T-cell (primary cell): ENCODE data around the gene FAM47E. TPM values are rescaled to one million over a fixed set of nuclear protein-coding genes. Genes with fewer than 3 reads are reported as not detected.
"Not testable (repeated sequence)": the region's sequence is repeated elsewhere in the genome, so short reads cannot be mapped to it uniquely, and the experiment has no call there.

Experiments used
- ATAC-seq, 4 experiments: fragments of 200-7000 bp in 3 of 4; fragments of 150-1000 bp in 1 of 4; cut with Tn5 transposase; replicated peaks in 1 of 4; 1 replicate in 3 of 4; 2 replicates in 1 of 4; pipeline ENCODE4 v1.10.0; 2021; ENCODE audit warnings: moderate library complexity in 3 of 4, mild to moderate bottlenecking in 2 of 4, moderate number of reproducible peaks in 1 of 4
- CTCF ChIA-PET, 2 donors: fragments of 300-600 bp; sonication (Branson Sonifier 250); formaldehyde crosslinking; loops; one replicate each; lab custom pipeline; 2022; ENCODE audit warnings: antibody characterized with exemption in 2 of 2; lab: Charles Lee
- POLR2A ChIA-PET, 2 donors: fragments of 300-600 bp; sonication (Branson Sonifier 250); formaldehyde crosslinking; loops; one replicate each; lab custom pipeline; 2022; ENCODE audit warnings: antibody characterized with exemption in 2 of 2; lab: Charles Lee
- DNase-seq, 35 experiments: peaks; one replicate each; pipeline versions ENCODE4 v3.0.0 to v3.0.0-alpha.2; 2013 to 2023
- H3K27ac ChIP-seq: one replicate; pipeline ENCODE4 v1.5.1; 2013; ENCODE audit warnings: low read length
- H3K27me3 ChIP-seq, 2 experiments: replicated peaks in 1 of 2; 1 replicate in 1 of 2; 2 replicates in 1 of 2; pipeline versions ENCODE4 v1.6.1 to v1.7.0; 2013; ENCODE audit warnings: low read length in 1 of 2, mixed read lengths in 1 of 2; ENCODE audit not compliant: control insufficient read depth in 2 of 2, insufficient read depth in 2 of 2; ENCODE audit errors: extremely low read depth in 1 of 2
- H3K36me3 ChIP-seq, 2 donors: 1 replicate in 1 of 2; 2 replicates in 1 of 2; pipeline versions ENCODE4 v1.6.1 to v1.7.0; 2013; ENCODE audit warnings: low read length in 1 of 2; ENCODE audit not compliant: control insufficient read depth in 2 of 2, insufficient read depth in 1 of 2; ENCODE audit errors: extremely low read depth in 1 of 2
- H3K4me1 ChIP-seq, 2 experiments: 1 replicate in 1 of 2; 2 replicates in 1 of 2; pipeline versions ENCODE4 v1.6.1 to v1.7.0; 2013; ENCODE audit warnings: low read length in 2 of 2, mixed read lengths in 1 of 2; ENCODE audit not compliant: insufficient read depth in 2 of 2, control insufficient read depth in 1 of 2; ENCODE audit errors: extremely low read depth in 1 of 2
- H3K4me3 ChIP-seq, 2 donors: 1 replicate in 1 of 2; 2 replicates in 1 of 2; pipeline versions ENCODE4 v1.5.1 to v1.7.0; 2013; ENCODE audit warnings: mild to moderate bottlenecking in 2 of 2, low read length in 1 of 2, moderate library complexity in 1 of 2; ENCODE audit not compliant: control insufficient read depth in 1 of 2; ENCODE audit errors: extremely low read depth in 1 of 2
- H3K9me3 ChIP-seq: 2 replicates; pipeline ENCODE4 v1.7.0; 2013
- H3K27ac Mint-ChIP-seq, 2 donors: one replicate each; pipeline ENCODE4 v1.8.0; 2020 to 2021; ENCODE audit warnings: mild to moderate bottlenecking in 2 of 2, mixed read lengths in 2 of 2
- H3K27me3 Mint-ChIP-seq, 2 donors: one replicate each; pipeline ENCODE4 v1.8.0; 2021 to 2022; ENCODE audit warnings: mixed read lengths in 2 of 2
- H3K36me3 Mint-ChIP-seq: one replicate; pipeline ENCODE4 v1.8.0; 2021; ENCODE audit warnings: mixed read lengths
- H3K4me1 Mint-ChIP-seq, 3 donors: one replicate each; pipeline ENCODE4 v1.8.0; 2020 to 2022; ENCODE audit warnings: mixed read lengths in 3 of 3, mild to moderate bottlenecking in 1 of 3
- H3K4me3 Mint-ChIP-seq, 3 donors: one replicate each; pipeline ENCODE4 v1.8.0; 2020 to 2022; ENCODE audit warnings: mild to moderate bottlenecking in 3 of 3, mixed read lengths in 3 of 3, moderate library complexity in 3 of 3
- H3K9me3 Mint-ChIP-seq, 3 donors: one replicate each; pipeline ENCODE4 v1.8.0; 2020 to 2022; ENCODE audit warnings: mixed read lengths in 3 of 3
- WGBS: methylation state at CpG from one replicate; pipeline ENCODE4 v1.1.5; 2013; ENCODE audit warnings: missing lambda C conversion rate; ENCODE audit not compliant: insufficient coverage; 5-methylcytosine and 5-hydroxymethylcytosine counted together
- total RNA-seq, 35 experiments: library from RNA in 6 of 35; stranded (reverse) in 6 of 35; fragments of 120-200 nt in 1 of 35; gene quantifications; one replicate each; pipeline versions ENCODE4 v1.2.1 to v1.2.4 and lab custom pipeline; 2013 to 2026

FAM47E gene
- total RNA-seq, 5 donors from 2014 or later (not counting 1 experiment from before 2014, with no cell fraction given) = 0.19 TPM; not detected in 4

- no peak for ATAC-seq
- Mint-ChIP-seq H3K36me3 (peaks cover 7% of the 10 kb centered on the region), H3K9me3 (peaks cover 12 to 34% (median 19%) of the 10 kb centered on the region in 3 donors), H3K4me3 (no peak overlapping the region), H3K27ac (no peak overlapping the region), H3K27me3 (peaks cover 6% of the 10 kb centered on the region in 2 donors), H3K4me1 (no peaks in the 10 kb centered on the region)
- no peaks in the 10 kb centered on the region for H3K9me3 ChIP-seq
- H3K4me3 ChIP-seq = no peak overlapping the region
- ChIA-PET POLR2A (no interaction called here), CTCF (no interaction called here)
- H3K27ac ChIP-seq = no peak overlapping the region
- no peaks in the 10 kb centered on the region for H3K36me3 ChIP-seq
- peaks cover 0 to 3% of the 10 kb centered on the region in 2 experiments for H3K27me3 ChIP-seq
- no peaks in the 10 kb centered on the region for H3K4me1 ChIP-seq
- DNase-seq = no peak
Observed at GRCh38 chr4:76238701-76239100, 12.8 kb upstream of the FAM47E start.

- no peak overlapping the region for H3K27ac ChIP-seq
- ChIA-PET CTCF (no interaction called here), POLR2A (no interaction called here)
- DNase-seq (no peak), ATAC-seq (no peak)
- H3K4me3 ChIP-seq = no peak overlapping the region
- H3K4me1 ChIP-seq = no peaks in the 10 kb centered on the region
- no peaks in the 10 kb centered on the region for H3K9me3 ChIP-seq
- H3K27me3 ChIP-seq = no peaks in the 10 kb centered on the region
- Mint-ChIP-seq H3K4me3 (no peak overlapping the region), H3K27me3 (peaks cover 9 to 12% of the 10 kb centered on the region in 2 donors), H3K9me3 (peaks cover 12 to 34% (median 19%) of the 10 kb centered on the region in 3 donors), H3K4me1 (no peaks in the 10 kb centered on the region), H3K36me3 (peaks cover 7% of the 10 kb centered on the region), H3K27ac (no peak overlapping the region)
- no peaks in the 10 kb centered on the region for H3K36me3 ChIP-seq
- no CpG with 5 or more reads among the region's 2 CpGs for WGBS
Observed at GRCh38 chr4:76240236-76240635, 11.3 kb upstream of the FAM47E start.

- POLR2A ChIA-PET, H3K9me3 ChIP-seq, H3K4me3 Mint-ChIP-seq, H3K27ac ChIP-seq, H3K27ac Mint-ChIP-seq, H3K36me3 Mint-ChIP-seq, H3K4me1 Mint-ChIP-seq, H3K4me3 ChIP-seq, H3K4me1 ChIP-seq, ATAC-seq, H3K36me3 ChIP-seq, DNase-seq, CTCF ChIA-PET, H3K27me3 ChIP-seq: not testable (repeated sequence)
- peaks cover 21% of the 10 kb centered on the region in 2 donors for H3K27me3 Mint-ChIP-seq
- no CpG with 5 or more reads among the region's 2 CpGs for WGBS
- H3K9me3 Mint-ChIP-seq = peaks cover 7 to 26% (median 16%) of the 10 kb centered on the region in 3 donors
Observed at GRCh38 chr4:76243877-76244276, 7.6 kb upstream of the FAM47E start.

- ATAC-seq = no peak
- Histone ChIP-seq H3K27me3 (peaks cover 0 to 5% of the 10 kb centered on the region in 2 experiments), H3K4me1 (peaks cover 0 to 2% of the 10 kb centered on the region in 2 experiments), H3K4me3 (no peak overlapping the region), H3K9me3 (no peaks in the 10 kb centered on the region), H3K27ac (no peak overlapping the region), H3K36me3 (no peaks in the 10 kb centered on the region)
- H3K27ac Mint-ChIP-seq = no peak overlapping the region
- POLR2A ChIA-PET = no interaction called here
- no CpG with 5 or more reads among the region's 1 CpG for WGBS
- no peak for DNase-seq
- H3K4me3 Mint-ChIP-seq = no peak overlapping the region
- H3K36me3 Mint-ChIP-seq = no peaks in the 10 kb centered on the region
- H3K4me1 Mint-ChIP-seq = peaks cover 0 to 4% (median 4%) of the 10 kb centered on the region in 3 donors
- H3K9me3 Mint-ChIP-seq = peaks cover 0 to 8% (median under 1%) of the 10 kb centered on the region in 3 donors
- CTCF ChIA-PET = no interaction called here
- peaks cover 31 to 38% of the 10 kb centered on the region in 2 donors for H3K27me3 Mint-ChIP-seq
Observed at GRCh38 chr4:76246025-76246424, 5.5 kb upstream of the FAM47E start.

- no peaks in the 10 kb centered on the region for H3K9me3 ChIP-seq
- no peak overlapping the region for H3K27ac ChIP-seq
- POLR2A ChIA-PET = no interaction called here
- no peak overlapping the region for H3K27ac Mint-ChIP-seq
- peaks cover 0 to 4% (median 0%) of the 10 kb centered on the region in 3 donors for H3K9me3 Mint-ChIP-seq
- no peak overlapping the region for H3K4me3 Mint-ChIP-seq
- H3K27me3 Mint-ChIP-seq = peaks cover 36 to 42% of the 10 kb centered on the region in 2 donors
- ATAC-seq = no peak
- peaks cover 5 to 9% (median 7%) of the 10 kb centered on the region in 3 donors for H3K4me1 Mint-ChIP-seq
- H3K36me3 Mint-ChIP-seq = no peaks in the 10 kb centered on the region
- no peaks in the 10 kb centered on the region for H3K36me3 ChIP-seq
- no peak for DNase-seq
- CTCF ChIA-PET = no interaction called here
- H3K4me1 ChIP-seq = peaks cover 0 to 9% of the 10 kb centered on the region in 2 experiments
- peaks cover 0 to 11% of the 10 kb centered on the region in 2 experiments for H3K27me3 ChIP-seq
- H3K4me3 ChIP-seq = no peak overlapping the region
Observed at GRCh38 chr4:76246852-76247251, 4.7 kb upstream of the FAM47E start.

GRCh38 chr4:76250962-76251361, 559 bp upstream of the FAM47E start:
- POLR2A ChIA-PET = interaction anchor here in 1 of 2 donors (0.6 kb wide), 1 partner anchor 110 kb away, joined by 3 read pairs; no protein-coding TSS in a partner anchor
- H3K27me3 Mint-ChIP-seq = peaks cover 54 to 62% of the 10 kb centered on the region in 2 donors
- CTCF ChIA-PET = interaction anchor here (0.6 to 0.7 kb wide), 2 partner anchors 36 to 587 kb away, joined by 3 to 9 read pairs; no protein-coding TSS in a partner anchor
- H3K4me1 Mint-ChIP-seq = peaks cover 5 to 9% (median 7%) of the 10 kb centered on the region in 3 donors
- WGBS = 32% methylated on average over 6 of the region's 6 CpGs
- peaks cover 0 to 12% of the 10 kb centered on the region in 2 experiments for H3K4me1 ChIP-seq
- H3K27me3 ChIP-seq = peaks cover 0 to 18% of the 10 kb centered on the region in 2 experiments
- ATAC-seq = no peak
- no peaks in the 10 kb centered on the region for H3K9me3 ChIP-seq
- peak in 1 of 35 experiments; percentile 6 for DNase-seq
- H3K4me3 ChIP-seq = peak overlapping the region in 1 of 2 donors; percentile 66
- H3K4me3 Mint-ChIP-seq = peak overlapping the region; percentile 75 to 78 (median 76)
- H3K27ac Mint-ChIP-seq = no peak overlapping the region
- H3K9me3 Mint-ChIP-seq = no peaks in the 10 kb centered on the region
- H3K36me3 Mint-ChIP-seq = no peaks in the 10 kb centered on the region
- no peak overlapping the region for H3K27ac ChIP-seq
- H3K36me3 ChIP-seq = no peaks in the 10 kb centered on the region
